ENCODE results near the gene CDCA7L.

DNA sequence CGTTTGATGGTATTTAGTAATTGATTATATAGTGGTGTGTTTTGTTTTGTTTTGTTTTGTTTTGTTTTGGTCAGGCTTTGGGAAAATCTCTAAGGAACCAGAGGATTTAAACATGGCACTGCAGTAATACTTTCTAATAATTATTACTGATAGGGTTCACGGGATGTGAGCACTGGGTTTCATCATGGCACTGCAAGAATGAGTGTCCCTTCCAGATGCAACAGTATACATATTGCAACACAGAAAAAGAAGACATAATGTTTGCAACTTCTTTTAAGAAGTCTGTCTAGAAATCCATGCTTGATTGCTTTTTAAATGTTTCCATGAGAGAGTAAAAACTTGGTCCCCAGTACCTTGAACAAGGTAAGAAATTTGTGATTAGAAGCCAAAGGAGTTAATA, 2.2 kb upstream of the CDCA7L start:
- TF ChIP-seq SMARCC2 (IDR thresholded peaks at IDR 0.05) (no peak), NFYB (CRISPR knock-in tag; IDR thresholded peaks at IDR 0.05) (no peak), KAT8 (CRISPR knock-in tag; IDR thresholded peaks at IDR 0.05) (no peak), POLR2A (IDR thresholded peaks at IDR 0.05; ENCODE audit: insufficient read depth in 1 of 2, low read depth in 2 of 2, low read length in 2 of 2) (no peak), TAF15 (IDR thresholded peaks at IDR 0.05; ENCODE audit: low read depth, low read length, poor library complexity, severe bottlenecking) (no peak), ZNF562 (CRISPR knock-in tag; IDR thresholded peaks at IDR 0.05; ENCODE audit: borderline replicate concordance) (no peak), ZBTB38 (CRISPR knock-in tag; IDR thresholded peaks at IDR 0.05) (no peak), POLR2AphosphoS5 (IDR thresholded peaks at IDR 0.05; ENCODE audit: low read depth, low read length) (no peak), CTCF (CRISPR knock-in tag; IDR thresholded peaks at IDR 0.05) (no peak)
